ENCODE data around the gene MAP3K13.

The MAP3K13 gene

DNA sequence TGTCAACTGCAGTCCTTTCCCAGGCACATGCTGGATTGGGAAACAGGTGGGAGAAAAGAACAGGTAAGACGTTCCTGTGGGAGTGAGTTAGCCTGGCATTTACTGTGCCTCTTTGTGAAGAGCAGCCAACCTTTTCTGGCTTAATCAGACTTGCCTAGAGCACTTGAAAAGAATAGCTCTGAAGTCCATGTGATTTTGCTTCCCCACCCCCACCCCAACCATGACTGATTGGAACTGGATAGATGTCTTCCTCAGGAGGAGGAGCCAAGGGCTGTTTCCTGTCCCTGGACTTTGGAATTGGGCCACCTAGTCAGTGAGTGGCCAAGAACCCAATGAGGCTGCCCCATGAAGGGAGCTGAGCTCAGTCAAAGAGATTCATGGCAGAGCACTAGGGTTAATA lies 140.6 kb downstream of the MAP3K13 start:
- no peak for TF ChIP-seq POLR2AphosphoS5 (IDR thresholded peaks at IDR 0.05; ENCODE audit: low read depth, low read length)
- TF ChIP-seq POLR2A (IDR thresholded peaks at IDR 0.05; ENCODE audit: low read depth, low read length) = no peak
- no peak for TF ChIP-seq TAF1 (IDR thresholded peaks at IDR 0.05; ENCODE audit: borderline replicate concordance, low read depth, low read length)
- no peak for DNase-seq (ENCODE audit: insufficient read length)
- no peak for FAIRE-seq

GRCh38 chr3:185504636-185505035 lies 141.7 kb downstream of the MAP3K13 start:
- FAIRE-seq (no peak), DNase-seq (ENCODE audit: insufficient read length) (no peak)
- TF ChIP-seq POLR2A (IDR thresholded peaks at IDR 0.05; ENCODE audit: low read depth, low read length) (no peak), POLR2AphosphoS5 (IDR thresholded peaks at IDR 0.05; ENCODE audit: low read depth, low read length) (no peak), TAF1 (IDR thresholded peaks at IDR 0.05; ENCODE audit: borderline replicate concordance, low read depth, low read length) (no peak)

GRCh38 chr3:185507883-185508282 lies 144.9 kb downstream of the MAP3K13 start:
- TF ChIP-seq POLR2AphosphoS5 (IDR thresholded peaks at IDR 0.05; ENCODE audit: low read depth, low read length) (no peak), POLR2A (IDR thresholded peaks at IDR 0.05; ENCODE audit: low read depth, low read length) (no peak), TAF1 (IDR thresholded peaks at IDR 0.05; ENCODE audit: borderline replicate concordance, low read depth, low read length) (no peak)
- DNase-seq (ENCODE audit: insufficient read length) (no peak), FAIRE-seq (no peak)

GRCh38 chr3:185508335-185508991 lies 145.5 kb downstream of the MAP3K13 start:
- DNase-seq (ENCODE audit: insufficient read length) = no peak
- no peak for FAIRE-seq
- TF ChIP-seq POLR2AphosphoS5 (IDR thresholded peaks at IDR 0.05; ENCODE audit: low read depth, low read length) (no peak), TAF1 (IDR thresholded peaks at IDR 0.05; ENCODE audit: borderline replicate concordance, low read depth, low read length) (no peak), POLR2A (IDR thresholded peaks at IDR 0.05; ENCODE audit: low read depth, low read length) (no peak)

DNA sequence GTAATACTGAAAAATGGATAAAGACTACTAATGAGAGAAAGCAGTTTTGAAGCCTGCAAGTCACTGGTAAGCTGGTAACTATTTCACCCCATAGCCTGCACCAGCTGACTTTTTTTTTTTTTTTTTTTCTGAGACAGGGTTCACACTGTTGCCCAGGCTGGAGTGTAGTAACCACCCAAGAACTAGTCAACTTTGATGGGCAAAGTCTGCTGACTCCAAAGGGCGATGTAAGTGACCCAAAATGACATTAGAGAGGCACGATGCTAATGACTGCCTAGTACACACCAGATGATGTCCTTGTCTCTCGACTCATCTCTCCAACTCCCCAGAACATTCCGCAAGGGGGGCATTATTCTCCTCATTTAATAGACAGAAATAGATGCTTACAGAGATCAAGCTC lies 148.8 kb downstream of the MAP3K13 start:
- FAIRE-seq (no peak), DNase-seq (ENCODE audit: insufficient read length) (no peak)
- TF ChIP-seq TAF1 (IDR thresholded peaks at IDR 0.05; ENCODE audit: borderline replicate concordance, low read depth, low read length) (no peak), POLR2AphosphoS5 (IDR thresholded peaks at IDR 0.05; ENCODE audit: low read depth, low read length) (no peak), POLR2A (IDR thresholded peaks at IDR 0.05; ENCODE audit: low read depth, low read length) (no peak)

- DNase-seq (ENCODE audit: insufficient read length) = no peak
- FAIRE-seq = no peak
- no peak for TF ChIP-seq POLR2AphosphoS5 (IDR thresholded peaks at IDR 0.05; ENCODE audit: low read depth, low read length)
- no peak for TF ChIP-seq TAF1 (IDR thresholded peaks at IDR 0.05; ENCODE audit: borderline replicate concordance, low read depth, low read length)
- TF ChIP-seq POLR2A (IDR thresholded peaks at IDR 0.05; ENCODE audit: low read depth, low read length) = no peak
Observed at GRCh38 chr3:185517387-185518130, 154.6 kb downstream of the MAP3K13 start.

DNA sequence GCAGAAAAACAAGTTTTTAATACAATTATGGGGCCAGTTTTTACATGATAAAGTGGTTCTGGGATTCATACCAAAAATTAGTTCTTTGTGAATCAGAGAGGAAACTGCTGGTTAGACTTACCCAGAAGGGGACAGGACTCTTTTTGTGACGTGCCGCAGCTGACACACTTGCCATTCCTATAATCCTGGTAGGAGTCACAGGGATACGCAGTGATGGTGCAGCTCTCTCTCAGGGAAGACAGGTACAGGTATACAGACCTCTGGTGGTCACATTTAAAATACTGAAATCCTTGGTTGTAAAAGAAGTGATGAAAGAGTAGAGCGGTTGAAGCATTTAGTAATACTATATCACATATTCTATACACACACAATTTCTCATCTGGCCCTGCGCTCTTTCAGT lies 156.1 kb downstream of the MAP3K13 start:
- no peak for FAIRE-seq
- TF ChIP-seq POLR2AphosphoS5 (IDR thresholded peaks at IDR 0.05; ENCODE audit: low read depth, low read length) (no peak), TAF1 (IDR thresholded peaks at IDR 0.05; ENCODE audit: borderline replicate concordance, low read depth, low read length) (no peak), POLR2A (IDR thresholded peaks at IDR 0.05; ENCODE audit: low read depth, low read length) (no peak)
- no peak for DNase-seq (ENCODE audit: insufficient read length)

DNA sequence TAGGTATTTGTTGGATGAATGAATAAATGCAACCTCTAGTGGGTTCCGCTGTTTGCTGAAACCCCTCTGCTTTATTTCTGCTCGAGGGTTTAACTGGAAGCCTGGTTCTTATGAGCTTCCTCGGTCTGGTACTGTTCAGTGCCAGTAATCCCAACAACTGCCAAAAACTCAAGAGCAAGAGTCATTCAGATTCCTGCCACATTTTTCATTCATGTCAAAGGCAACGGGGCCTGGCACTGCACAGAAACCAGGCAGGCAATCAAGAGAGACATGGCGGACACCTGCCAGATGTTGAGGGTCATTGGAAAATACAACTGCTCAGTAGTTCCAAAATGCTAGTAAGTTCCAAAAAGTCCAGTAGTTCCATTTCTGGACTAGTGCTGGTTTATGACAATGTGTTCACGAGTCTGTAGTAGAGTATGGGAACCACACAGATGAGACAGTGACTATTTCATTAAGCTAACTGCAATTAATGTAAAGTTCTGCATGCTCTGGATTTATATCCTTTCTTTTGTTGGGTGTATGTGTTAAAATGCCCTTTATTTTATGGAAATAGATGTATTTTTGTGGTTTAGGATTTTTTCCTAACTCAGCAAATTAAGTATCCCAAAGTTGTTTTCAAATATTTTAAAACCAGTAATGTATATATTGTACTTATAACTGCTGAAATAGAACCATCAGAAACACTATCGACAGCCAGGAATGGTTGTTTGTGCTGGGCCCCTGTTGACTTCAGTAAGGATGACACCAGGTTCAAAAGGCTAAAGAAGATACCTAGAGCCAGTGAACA lies 158.6 kb downstream of the MAP3K13 start:
- TF ChIP-seq TAF1 (IDR thresholded peaks at IDR 0.05; ENCODE audit: borderline replicate concordance, low read depth, low read length) (no peak), POLR2AphosphoS5 (IDR thresholded peaks at IDR 0.05; ENCODE audit: low read depth, low read length) (no peak), POLR2A (IDR thresholded peaks at IDR 0.05; ENCODE audit: low read depth, low read length) (no peak)
- DNase-seq (ENCODE audit: insufficient read length) (no peak), FAIRE-seq (no peak)

GRCh38 chr3:185526349-185526951 lies 163.5 kb downstream of the MAP3K13 start:
- no peak for FAIRE-seq
- DNase-seq (ENCODE audit: insufficient read length) = no peak
- TF ChIP-seq POLR2AphosphoS5 (IDR thresholded peaks at IDR 0.05; ENCODE audit: low read depth, low read length) (no peak), POLR2A (IDR thresholded peaks at IDR 0.05; ENCODE audit: low read depth, low read length) (no peak), TAF1 (IDR thresholded peaks at IDR 0.05; ENCODE audit: borderline replicate concordance, low read depth, low read length) (no peak)

GRCh38 chr3:185527364-185527763 lies 164.4 kb downstream of the MAP3K13 start:
- TF ChIP-seq POLR2AphosphoS5 (IDR thresholded peaks at IDR 0.05; ENCODE audit: low read depth, low read length) (no peak), TAF1 (IDR thresholded peaks at IDR 0.05; ENCODE audit: borderline replicate concordance, low read depth, low read length) (no peak), POLR2A (IDR thresholded peaks at IDR 0.05; ENCODE audit: low read depth, low read length) (no peak)
- no peak for FAIRE-seq
- DNase-seq (ENCODE audit: insufficient read length) = no peak

DNA sequence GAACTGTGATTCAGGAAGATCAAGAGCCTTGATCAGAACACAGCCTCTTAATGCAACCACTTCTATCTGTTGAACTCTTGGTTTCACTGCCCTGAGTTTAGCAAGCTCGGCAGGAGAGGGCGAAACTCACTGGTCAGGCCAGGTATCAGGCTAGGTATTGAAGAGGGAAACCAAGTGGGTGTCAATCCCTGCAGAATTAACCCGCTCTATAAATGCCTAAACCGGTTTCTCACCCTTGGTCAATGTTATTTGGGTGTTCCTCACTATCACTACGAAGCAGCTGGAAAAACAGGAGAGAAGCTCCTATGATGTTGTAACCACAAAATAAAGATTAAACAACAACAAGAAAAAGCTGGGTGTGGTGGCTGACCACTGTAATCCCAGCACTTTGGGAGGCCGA lies 165.6 kb downstream of the MAP3K13 start:
- TF ChIP-seq POLR2A (IDR thresholded peaks at IDR 0.05; ENCODE audit: low read depth, low read length) (no peak), POLR2AphosphoS5 (IDR thresholded peaks at IDR 0.05; ENCODE audit: low read depth, low read length) (no peak)
- DNase-seq (ENCODE audit: insufficient read length) (no peak), FAIRE-seq (no peak)

All from GM12892 (cell line).